NB4 (cell line): ENCODE measurements around the gene ABHD17A.

Source experiments
- DNase-seq: peaks from one replicate; pipeline ENCODE4 v3.0.0; 2010; ENCODE audit warnings: low read depth
- H3K4me3 ChIP-seq: one replicate; pipeline ENCODE4 v1.5.1; 2011; ENCODE audit warnings: mild to moderate bottlenecking, low read depth, low read length, moderate library complexity
- CTCF ChIP-seq: IDR thresholded peaks from one replicate; pipeline ENCODE4 v1.5.1; 2012; ENCODE audit warnings: low read depth, low read length
- MAX ChIP-seq: IDR thresholded peaks from 2 replicates; pipeline ENCODE4 v1.6.1; 2011; ENCODE audit warnings: low read depth, low read length
- MYC ChIP-seq: IDR thresholded peaks from 2 replicates; pipeline ENCODE4 v1.6.1; 2011; ENCODE audit warnings: low read depth, low read length
- POLR2A ChIP-seq: IDR thresholded peaks from 2 replicates; pipeline ENCODE4 v1.6.1; 2011; ENCODE audit warnings: mild to moderate bottlenecking; ENCODE audit not compliant: insufficient read length; ENCODE audit errors: extremely low read depth

Gene ABHD17A

DNA sequence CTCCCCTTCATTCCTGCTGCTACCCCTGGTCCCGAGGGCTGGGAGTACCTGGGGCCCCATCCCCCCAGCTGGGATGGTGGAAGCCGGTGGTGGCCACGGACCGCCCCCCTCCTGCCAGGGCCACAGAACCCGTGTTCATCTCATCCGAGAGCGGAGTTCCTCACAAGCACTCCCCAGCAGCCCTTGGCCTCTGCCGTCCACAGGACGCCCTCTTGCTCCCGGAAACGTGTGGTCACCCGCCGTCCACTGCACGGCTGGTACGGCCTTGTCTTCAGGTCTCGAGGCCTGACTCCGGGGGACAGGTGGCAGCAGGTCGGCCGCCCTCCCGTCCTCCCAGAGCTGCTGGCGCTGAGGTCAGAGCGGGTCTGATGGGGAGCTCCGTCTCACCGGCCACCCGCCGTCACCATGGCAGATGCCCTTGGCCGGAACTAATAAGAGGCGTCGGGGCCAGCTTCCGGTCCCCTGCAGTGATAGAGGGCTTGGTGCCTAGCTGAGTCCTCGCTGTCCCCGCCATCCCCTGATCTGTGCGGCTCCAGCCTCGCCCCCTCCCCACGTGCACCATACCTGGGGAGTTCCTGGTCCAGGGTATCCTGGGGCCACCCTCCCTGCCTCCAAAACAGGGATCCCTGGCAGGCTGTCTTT, 39.1 kb upstream of the ABHD17A start:
- H3K4me3 ChIP-seq, result no peak overlapping the region
- TF ChIP-seq POLR2A (no peak), CTCF (no peak), MAX (no peak), MYC (no peak)
- no peak for DNase-seq

DNA sequence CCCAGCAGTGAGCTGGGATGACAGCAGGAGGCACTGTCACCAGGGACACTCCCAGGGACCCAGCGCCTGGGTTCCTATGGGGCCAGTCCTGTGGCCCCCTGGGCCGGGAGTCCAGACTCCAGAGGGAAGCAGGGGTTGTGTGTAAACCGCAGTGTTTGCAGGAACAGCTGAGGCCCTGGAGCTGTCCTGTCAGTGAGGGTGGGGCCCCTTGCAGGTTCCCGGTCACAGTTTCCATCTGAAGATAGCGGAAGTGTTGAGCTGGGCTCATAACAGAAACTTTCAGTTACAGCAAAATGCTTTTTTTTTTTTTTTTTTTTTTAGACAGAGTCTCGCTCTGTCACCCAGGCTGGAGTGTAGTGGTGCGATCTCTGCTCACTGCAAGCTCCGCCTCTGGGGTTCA, 38.0 kb upstream of the ABHD17A start:
- no peak for TF ChIP-seq CTCF
- TF ChIP-seq POLR2A, result no peak
- no peak for TF ChIP-seq MAX
- no peak for TF ChIP-seq MYC

GRCh38 chr19:1922803-1923202, 37.5 kb upstream of the ABHD17A start:
- DNase-seq, result no peak
- TF ChIP-seq MAX (no peak), CTCF (no peak), POLR2A (no peak), MYC (no peak)
- no peak overlapping the region for H3K4me3 ChIP-seq

More for the DNA sequence above, 38.0 kb upstream of the ABHD17A start:
- no peak for DNase-seq
- H3K4me3 ChIP-seq, result no peak overlapping the region

DNA sequence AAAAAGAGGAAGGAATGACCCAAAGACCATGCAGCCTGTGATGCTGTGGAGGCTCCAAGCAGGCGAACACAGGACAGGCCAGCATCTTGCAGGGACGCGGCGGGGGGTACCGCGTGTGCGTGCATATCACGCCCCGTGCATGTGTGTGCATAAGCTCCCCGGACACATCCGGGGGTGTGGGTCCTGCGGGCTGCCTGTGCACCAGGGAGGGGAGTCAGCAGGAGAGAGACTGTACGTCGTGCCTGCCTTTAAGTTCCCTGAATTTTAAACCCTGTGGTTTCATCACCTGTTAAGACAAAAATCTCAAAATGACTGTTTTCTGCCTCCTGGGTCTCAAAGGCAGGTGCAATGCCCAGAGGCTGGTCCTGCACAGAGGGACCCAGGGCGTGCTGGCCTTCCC, 36.5 kb upstream of the ABHD17A start:
- no peak for TF ChIP-seq MAX
- no peak for TF ChIP-seq CTCF
- no peak for TF ChIP-seq POLR2A
- TF ChIP-seq MYC, result no peak
- no peak for DNase-seq
- H3K4me3 ChIP-seq, result no peak overlapping the region

GRCh38 chr19:1921326-1921725, 36.0 kb upstream of the ABHD17A start:
- no peak for TF ChIP-seq MYC
- TF ChIP-seq CTCF, result no peak
- TF ChIP-seq MAX, result no peak
- TF ChIP-seq POLR2A, result no peak
- no peak for DNase-seq
- no peak overlapping the region for H3K4me3 ChIP-seq
